HG03520 (cell line): ENCODE results near the gene SLC4A4.

Experiments used
- ATAC-seq: cut with Tn5 transposase; IDR thresholded peaks from one replicate; pipeline ENCODE4 v1.9.1; 2021; ENCODE audit warnings: mild to moderate bottlenecking, moderate library complexity; ENCODE audit not compliant: unreplicated experiment

The SLC4A4 gene

GRCh38 chr4:71468116-71468710 lies 129.4 kb downstream of the SLC4A4 start:
- no peak for ATAC-seq

GRCh38 chr4:71469541-71469940 lies 130.7 kb downstream of the SLC4A4 start:
- ATAC-seq: no peak

- no peak for ATAC-seq
These were observed 131.7 kb downstream of the SLC4A4 start for GRCh38 chr4:71470524-71470923.

- no peak for ATAC-seq
These were observed 134.1 kb downstream of the SLC4A4 start for GRCh38 chr4:71472946-71473345.

GRCh38 chr4:71473541-71474240 lies 134.9 kb downstream of the SLC4A4 start:
- ATAC-seq: no peak

- no peak for ATAC-seq
These were observed 135.9 kb downstream of the SLC4A4 start for GRCh38 chr4:71474731-71475130.

- no peak for ATAC-seq
These were observed 137.4 kb downstream of the SLC4A4 start for GRCh38 chr4:71476240-71476639.

GRCh38 chr4:71486550-71487343 lies 147.9 kb downstream of the SLC4A4 start:
- ATAC-seq: no peak

GRCh38 chr4:71487344-71487920 lies 148.6 kb downstream of the SLC4A4 start:
- ATAC-seq: no peak

GRCh38 chr4:71494539-71494938 lies 155.7 kb downstream of the SLC4A4 start:
- ATAC-seq: no peak

- ATAC-seq: no peak
These were observed 156.6 kb downstream of the SLC4A4 start for GRCh38 chr4:71495454-71495853.

- no peak for ATAC-seq
These were observed 158.3 kb downstream of the SLC4A4 start for GRCh38 chr4:71497078-71497477.

- no peak for ATAC-seq
These were observed 159.2 kb downstream of the SLC4A4 start for GRCh38 chr4:71498002-71498401.

- no peak for ATAC-seq
These were observed 159.8 kb downstream of the SLC4A4 start for GRCh38 chr4:71498625-71499024.

GRCh38 chr4:71501992-71502391 lies 163.2 kb downstream of the SLC4A4 start:
- no peak for ATAC-seq

- ATAC-seq: no peak
These were observed 179.6 kb downstream of the SLC4A4 start for GRCh38 chr4:71518283-71518989.

GRCh38 chr4:71520308-71520707 lies 181.5 kb downstream of the SLC4A4 start:
- ATAC-seq: no peak

- no peak for ATAC-seq
These were observed 182.0 kb downstream of the SLC4A4 start for GRCh38 chr4:71520850-71521249.

GRCh38 chr4:71524756-71525155 lies 185.9 kb downstream of the SLC4A4 start:
- no peak for ATAC-seq

GRCh38 chr4:71526637-71527406 lies 188.0 kb downstream of the SLC4A4 start:
- ATAC-seq: peak; percentile 91
